ENCODE data around the gene NQO2. TPM values are rescaled to one million over a fixed set of nuclear protein-coding genes. Genes with fewer than 3 reads are reported as not detected.

Gene NQO2, protein sequence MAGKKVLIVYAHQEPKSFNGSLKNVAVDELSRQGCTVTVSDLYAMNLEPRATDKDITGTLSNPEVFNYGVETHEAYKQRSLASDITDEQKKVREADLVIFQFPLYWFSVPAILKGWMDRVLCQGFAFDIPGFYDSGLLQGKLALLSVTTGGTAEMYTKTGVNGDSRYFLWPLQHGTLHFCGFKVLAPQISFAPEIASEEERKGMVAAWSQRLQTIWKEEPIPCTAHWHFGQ
- total RNA-seq, result 16.4 TPM
- polyA plus RNA-seq, result 21.7 TPM
- long read RNA-seq, donor 1, result 0 reads
- long read RNA-seq, donor 2, result 0 reads
- long read RNA-seq, donor 3, full-length matches to known transcripts, result 15 of 15 reads
- long read RNA-seq, donor 3, partial matches to known transcripts, result 0 of 15 reads
- long read RNA-seq, donor 3, other reads (novel, unspliced or antisense), result 0 of 15 reads
- long read RNA-seq, donor 4, full-length matches to known transcripts, result 1 of 22 reads
- long read RNA-seq, donor 4, partial matches to known transcripts, result 21 of 22 reads
- long read RNA-seq, donor 4, other reads (novel, unspliced or antisense), result 0 of 22 reads
- long read RNA-seq, donor 5, full-length matches to known transcripts, result 25 of 33 reads
- long read RNA-seq, donor 5, partial matches to known transcripts, result 8 of 33 reads
- long read RNA-seq, donor 5, other reads (novel, unspliced or antisense), result 0 of 33 reads
- long read RNA-seq, donor 6, full-length matches to known transcripts, result 8 of 17 reads
- long read RNA-seq, donor 6, partial matches to known transcripts, result 9 of 17 reads
- long read RNA-seq, donor 6, other reads (novel, unspliced or antisense), result 0 of 17 reads
- long read RNA-seq, donor 7, full-length matches to known transcripts, result 7 of 7 reads
- long read RNA-seq, donor 7, partial matches to known transcripts, result 0 of 7 reads
- long read RNA-seq, donor 7, other reads (novel, unspliced or antisense), result 0 of 7 reads
- long read RNA-seq, donor 8, full-length matches to known transcripts, result 4 of 10 reads
- long read RNA-seq, donor 8, partial matches to known transcripts, result 0 of 10 reads
- long read RNA-seq, donor 8, other reads (novel, unspliced or antisense), result 6 of 10 reads
- long read RNA-seq, donor 9, full-length matches to known transcripts, result 10 of 10 reads
- long read RNA-seq, donor 9, partial matches to known transcripts, result 0 of 10 reads
- long read RNA-seq, donor 9, other reads (novel, unspliced or antisense), result 0 of 10 reads
- long read RNA-seq, donor 10, full-length matches to known transcripts, result 2 of 2 reads
- long read RNA-seq, donor 10, partial matches to known transcripts, result 0 of 2 reads
- long read RNA-seq, donor 10, other reads (novel, unspliced or antisense), result 0 of 2 reads

DNA sequence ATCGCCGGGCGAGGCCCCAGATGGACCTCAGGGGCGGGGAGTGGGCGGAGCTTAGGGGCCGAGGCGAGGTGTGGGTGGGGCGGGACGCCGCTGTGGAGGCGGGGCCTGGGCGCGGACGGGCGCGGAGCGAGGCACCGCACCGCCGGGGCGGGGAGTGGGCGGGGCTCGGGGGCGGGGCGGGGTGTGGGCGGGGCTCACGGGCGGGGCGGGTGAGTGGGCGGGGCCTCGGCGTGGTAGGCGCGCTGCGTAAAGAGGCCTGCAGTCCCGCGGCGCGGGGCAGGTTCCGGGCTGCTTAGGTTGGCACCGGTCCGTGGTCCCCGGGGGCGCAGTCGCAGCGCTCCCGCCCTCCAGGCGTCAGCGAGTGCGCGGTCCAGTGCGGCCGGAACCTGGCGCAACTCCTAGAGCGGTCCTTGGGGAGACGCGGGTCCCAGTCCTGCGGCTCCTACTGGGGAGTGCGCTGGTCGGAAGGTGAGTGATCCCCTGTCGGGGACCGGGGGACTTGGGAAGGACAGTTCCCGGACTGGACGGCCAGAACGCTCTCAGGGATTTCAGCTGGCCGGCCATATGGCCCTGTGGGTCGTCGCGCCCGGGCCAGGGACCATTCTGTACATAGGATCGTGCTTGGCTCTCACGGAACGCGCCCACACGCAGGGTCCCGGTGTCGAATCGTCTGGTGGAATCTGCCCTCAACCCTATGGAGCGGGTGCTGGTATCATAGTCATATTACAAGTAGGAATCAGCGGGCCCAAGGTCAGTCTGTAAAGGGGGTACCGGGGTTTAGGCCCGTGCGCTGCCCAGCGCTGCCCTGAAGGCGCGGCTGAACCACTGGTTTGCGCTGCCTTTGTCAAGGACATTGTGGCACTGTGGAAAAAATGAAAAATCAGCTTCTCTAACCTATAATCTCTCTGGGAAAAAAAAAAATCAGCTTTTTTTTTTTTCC lies at the start of gene NQO2:
NQO2 (plus strand) TSS at position 277 of the 940 bp plus-strand sequence. CDS start 6,659 bp downstream, outside the sequence.
- WGBS, result 4% methylated on average over 83 of the region's 87 CpGs
- DNase-seq (ENCODE audit: low read depth in 6 of 9, low spot score in 9 of 9), result peak in 8 of 9 donors; percentile 41 to 84 (median 72)
- Histone ChIP-seq H3K9me3 (ENCODE audit: control insufficient read depth in 2 of 2, insufficient read depth in 1 of 2, low read length in 1 of 2) (no peaks in the 10 kb centered on the region), H3K4me3 (ENCODE audit: low read length in 2 of 2) (peak within 1 kb of the TSS; percentile 72 to 92), H3K27me3 (ENCODE audit: control insufficient read depth in 2 of 2, insufficient read depth in 1 of 2, low read length in 1 of 2) (peaks cover 0 to 8% of the 10 kb centered on the region in 2 donors), H3K27ac (ENCODE audit: low read depth in 1 of 2, low read length in 1 of 2) (peak within 1 kb of the TSS; percentile 44 to 74), H3K36me3 (ENCODE audit: control insufficient read depth in 2 of 2, insufficient read depth in 2 of 2, low read length in 1 of 2) (no peaks in the 10 kb centered on the region), H3K4me1 (ENCODE audit: control insufficient read depth in 2 of 2, insufficient read depth in 2 of 2, low read length in 2 of 2) (peaks cover 7 to 17% of the 10 kb centered on the region in 2 donors)

DNA sequence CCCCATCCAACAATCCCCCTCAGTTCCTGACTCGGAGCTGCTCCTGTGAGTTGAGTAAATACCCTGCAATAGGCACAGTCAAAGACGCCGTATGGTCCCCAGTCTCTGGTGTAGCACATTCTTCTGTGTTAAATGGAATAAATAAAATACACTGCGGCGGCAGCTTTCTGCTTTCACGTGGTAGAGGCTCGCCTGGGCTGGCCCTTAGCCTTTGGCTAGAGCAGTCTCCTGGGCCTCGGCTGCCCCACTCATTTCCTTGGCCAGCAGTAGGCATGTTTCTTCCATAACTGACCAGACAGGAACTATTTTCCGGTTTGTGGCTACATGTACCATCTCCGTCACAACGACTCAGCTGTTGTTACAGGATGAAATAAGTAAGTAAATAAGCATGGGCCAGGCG lies 49.0 kb upstream of the NQO2 start:
- Histone ChIP-seq H3K36me3 (ENCODE audit: control insufficient read depth in 2 of 2, insufficient read depth in 2 of 2, low read length in 1 of 2) (no peaks in the 10 kb centered on the region), H3K27me3 (ENCODE audit: control insufficient read depth in 2 of 2, insufficient read depth in 1 of 2, low read length in 1 of 2) (no peaks in the 10 kb centered on the region), H3K4me1 (ENCODE audit: control insufficient read depth in 2 of 2, insufficient read depth in 2 of 2, low read length in 2 of 2) (peaks cover 0 to 12% of the 10 kb centered on the region in 2 donors), H3K27ac (ENCODE audit: low read depth in 1 of 2, low read length in 1 of 2) (no peak overlapping the region), H3K9me3 (ENCODE audit: control insufficient read depth in 2 of 2, insufficient read depth in 1 of 2, low read length in 1 of 2) (no peaks in the 10 kb centered on the region), H3K4me3 (ENCODE audit: low read length in 2 of 2) (no peak overlapping the region)
- no peak for DNase-seq (ENCODE audit: low read depth in 6 of 9, low spot score in 9 of 9)
- 94% methylated on average over 12 of the region's 12 CpGs for WGBS

DNA sequence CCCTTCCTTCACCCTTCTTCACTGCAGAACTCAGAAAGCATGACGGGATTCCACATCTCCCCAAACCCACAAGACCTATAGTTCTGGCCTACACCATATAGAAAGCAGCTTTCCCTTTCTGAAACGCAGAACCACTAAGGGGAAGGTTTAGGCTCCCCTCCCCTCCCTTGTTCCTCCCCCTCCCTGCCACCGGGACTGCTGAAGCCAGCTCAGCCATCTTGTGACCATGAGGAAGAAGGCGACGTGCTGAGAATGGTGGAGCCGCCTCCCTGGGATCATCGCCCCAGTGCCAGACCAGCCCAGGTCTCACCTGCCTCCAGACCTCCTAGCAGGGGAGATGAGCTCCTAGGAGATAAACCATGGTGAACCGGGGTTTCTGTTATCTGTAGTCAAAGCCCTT lies 48.0 kb upstream of the NQO2 start:
- Histone ChIP-seq H3K36me3 (ENCODE audit: control insufficient read depth in 2 of 2, insufficient read depth in 2 of 2, low read length in 1 of 2) (no peaks in the 10 kb centered on the region), H3K27me3 (ENCODE audit: control insufficient read depth in 2 of 2, insufficient read depth in 1 of 2, low read length in 1 of 2) (no peaks in the 10 kb centered on the region), H3K27ac (ENCODE audit: low read depth in 1 of 2, low read length in 1 of 2) (no peak overlapping the region), H3K4me3 (ENCODE audit: low read length in 2 of 2) (no peak overlapping the region), H3K9me3 (ENCODE audit: control insufficient read depth in 2 of 2, insufficient read depth in 1 of 2, low read length in 1 of 2) (no peaks in the 10 kb centered on the region), H3K4me1 (ENCODE audit: control insufficient read depth in 2 of 2, insufficient read depth in 2 of 2, low read length in 2 of 2) (peaks cover 0 to 12% of the 10 kb centered on the region in 2 donors)
- 76% methylated on average over 8 of the region's 8 CpGs for WGBS
- DNase-seq (ENCODE audit: low read depth in 6 of 9, low spot score in 9 of 9), result peak in 1 of 9 donors; percentile 43

DNA sequence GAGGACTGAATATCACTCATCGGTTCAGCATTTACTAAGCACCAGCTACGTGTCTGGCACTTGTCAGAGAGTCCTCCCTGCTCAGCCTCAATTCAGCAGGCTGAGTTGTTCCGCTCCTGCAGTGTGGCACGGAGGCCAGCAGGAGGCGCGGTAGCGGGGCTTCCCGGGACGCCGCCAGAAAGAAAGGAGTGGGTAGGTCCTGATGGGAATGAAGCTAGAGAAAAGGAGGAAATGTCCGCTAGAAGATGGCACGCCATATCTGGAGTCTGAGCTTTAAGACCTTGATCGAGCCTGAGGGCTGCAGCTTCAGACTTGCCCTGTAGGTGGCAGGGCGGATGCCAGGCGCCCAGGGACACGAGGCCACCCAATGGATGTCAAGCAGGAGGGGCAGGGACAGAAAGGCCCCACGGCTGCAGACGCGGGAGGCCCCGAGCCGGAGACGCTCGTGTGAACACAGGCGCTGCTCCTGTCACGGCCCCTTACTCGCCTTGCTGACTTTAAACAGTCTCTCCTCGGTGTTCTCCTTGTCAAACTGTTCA lies 47.1 kb upstream of the NQO2 start:
- no peaks in the 10 kb centered on the region for H3K9me3 ChIP-seq (ENCODE audit: control insufficient read depth in 2 of 2, insufficient read depth in 1 of 2, low read length in 1 of 2)
- peaks cover 0 to 10% of the 10 kb centered on the region in 2 donors for H3K4me1 ChIP-seq (ENCODE audit: control insufficient read depth in 2 of 2, insufficient read depth in 2 of 2, low read length in 2 of 2)
- H3K27ac ChIP-seq (ENCODE audit: low read depth in 1 of 2, low read length in 1 of 2), result no peak overlapping the region
- no peaks in the 10 kb centered on the region for H3K27me3 ChIP-seq (ENCODE audit: control insufficient read depth in 2 of 2, insufficient read depth in 1 of 2, low read length in 1 of 2)
- WGBS, result 59% methylated on average over 27 of the region's 27 CpGs
- no peak overlapping the region for H3K4me3 ChIP-seq (ENCODE audit: low read length in 2 of 2)
- DNase-seq (ENCODE audit: low read depth in 6 of 9, low spot score in 9 of 9), result peak in 3 of 9 donors; percentile 50 to 65 (median 54)
- H3K36me3 ChIP-seq (ENCODE audit: control insufficient read depth in 2 of 2, insufficient read depth in 2 of 2, low read length in 1 of 2), result no peaks in the 10 kb centered on the region

DNA sequence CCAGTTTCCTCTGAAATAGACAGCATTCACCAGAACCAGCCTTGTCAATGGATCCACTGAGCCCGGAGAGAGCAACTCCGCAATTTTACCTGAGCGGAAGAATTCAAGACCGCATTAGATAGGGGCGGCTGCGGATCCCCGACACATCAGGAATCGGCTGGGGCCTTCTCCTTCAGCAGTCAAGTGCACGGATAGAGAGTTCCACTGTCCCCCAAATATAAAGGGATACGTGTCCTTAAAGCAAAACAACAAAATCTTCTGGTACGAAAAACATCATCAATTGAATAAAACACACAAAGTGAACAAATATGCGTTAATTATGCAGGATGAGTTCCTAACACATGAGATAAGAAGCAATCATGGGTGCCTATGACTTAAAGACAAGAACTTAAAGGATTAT lies 46.6 kb upstream of the NQO2 start:
- no peaks in the 10 kb centered on the region for H3K36me3 ChIP-seq (ENCODE audit: control insufficient read depth in 2 of 2, insufficient read depth in 2 of 2, low read length in 1 of 2)
- 97% methylated on average over 12 of the region's 12 CpGs for WGBS
- peaks cover 0 to 13% of the 10 kb centered on the region in 2 donors for H3K4me1 ChIP-seq (ENCODE audit: control insufficient read depth in 2 of 2, insufficient read depth in 2 of 2, low read length in 2 of 2)
- no peak overlapping the region for H3K4me3 ChIP-seq (ENCODE audit: low read length in 2 of 2)
- no peak overlapping the region for H3K27ac ChIP-seq (ENCODE audit: low read depth in 1 of 2, low read length in 1 of 2)
- no peaks in the 10 kb centered on the region for H3K9me3 ChIP-seq (ENCODE audit: control insufficient read depth in 2 of 2, insufficient read depth in 1 of 2, low read length in 1 of 2)
- no peaks in the 10 kb centered on the region for H3K27me3 ChIP-seq (ENCODE audit: control insufficient read depth in 2 of 2, insufficient read depth in 1 of 2, low read length in 1 of 2)
- no peak for DNase-seq (ENCODE audit: low read depth in 6 of 9, low spot score in 9 of 9)

DNA sequence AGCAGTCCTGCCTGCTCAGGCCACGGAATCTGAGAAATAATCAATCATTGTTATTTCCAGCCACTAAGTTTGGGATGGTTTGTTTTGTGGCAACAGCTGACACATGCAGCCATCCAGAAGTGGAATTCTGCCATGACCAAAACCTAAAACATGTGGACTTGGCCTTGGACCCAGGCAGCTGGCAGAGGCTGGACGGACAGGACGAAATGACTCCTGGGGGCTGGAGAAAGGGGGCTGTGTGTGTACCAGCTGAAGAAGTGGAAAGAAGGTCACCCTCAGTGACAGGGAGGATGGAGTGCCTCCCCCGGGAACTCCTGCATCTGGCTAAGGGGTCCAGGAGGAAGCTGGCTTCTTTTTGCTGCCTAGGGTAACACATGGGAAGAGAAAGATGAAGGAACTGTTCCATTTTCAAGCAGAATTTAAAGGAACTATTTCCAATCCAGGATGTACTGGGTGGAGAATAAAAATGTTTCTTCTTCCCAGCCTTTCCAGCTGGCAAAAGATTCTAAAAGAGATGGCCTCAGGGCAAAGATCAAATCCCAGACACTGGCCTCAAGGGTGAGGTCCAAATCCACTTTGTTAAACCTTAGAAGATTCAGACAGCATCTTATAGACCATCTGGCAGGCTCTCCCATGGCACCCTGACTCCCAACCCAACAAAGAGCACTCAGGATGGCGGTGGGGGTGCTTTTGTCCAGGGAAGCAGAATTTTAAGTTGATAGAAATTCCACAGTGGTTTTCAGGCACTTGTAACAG lies 42.6 kb upstream of the NQO2 start:
- WGBS, result 98% methylated on average over 5 of the region's 5 CpGs
- H3K9me3 ChIP-seq (ENCODE audit: control insufficient read depth in 2 of 2, insufficient read depth in 1 of 2, low read length in 1 of 2), result no peaks in the 10 kb centered on the region
- DNase-seq (ENCODE audit: low read depth in 6 of 9, low spot score in 9 of 9), result no peak
- no peak overlapping the region for H3K27ac ChIP-seq (ENCODE audit: low read depth in 1 of 2, low read length in 1 of 2)
- no peaks in the 10 kb centered on the region for H3K36me3 ChIP-seq (ENCODE audit: control insufficient read depth in 2 of 2, insufficient read depth in 2 of 2, low read length in 1 of 2)
- no peaks in the 10 kb centered on the region for H3K27me3 ChIP-seq (ENCODE audit: control insufficient read depth in 2 of 2, insufficient read depth in 1 of 2, low read length in 1 of 2)
- peaks cover 0 to 15% of the 10 kb centered on the region in 2 donors for H3K4me1 ChIP-seq (ENCODE audit: control insufficient read depth in 2 of 2, insufficient read depth in 2 of 2, low read length in 2 of 2)
- H3K4me3 ChIP-seq (ENCODE audit: low read length in 2 of 2), result no peak overlapping the region

DNA sequence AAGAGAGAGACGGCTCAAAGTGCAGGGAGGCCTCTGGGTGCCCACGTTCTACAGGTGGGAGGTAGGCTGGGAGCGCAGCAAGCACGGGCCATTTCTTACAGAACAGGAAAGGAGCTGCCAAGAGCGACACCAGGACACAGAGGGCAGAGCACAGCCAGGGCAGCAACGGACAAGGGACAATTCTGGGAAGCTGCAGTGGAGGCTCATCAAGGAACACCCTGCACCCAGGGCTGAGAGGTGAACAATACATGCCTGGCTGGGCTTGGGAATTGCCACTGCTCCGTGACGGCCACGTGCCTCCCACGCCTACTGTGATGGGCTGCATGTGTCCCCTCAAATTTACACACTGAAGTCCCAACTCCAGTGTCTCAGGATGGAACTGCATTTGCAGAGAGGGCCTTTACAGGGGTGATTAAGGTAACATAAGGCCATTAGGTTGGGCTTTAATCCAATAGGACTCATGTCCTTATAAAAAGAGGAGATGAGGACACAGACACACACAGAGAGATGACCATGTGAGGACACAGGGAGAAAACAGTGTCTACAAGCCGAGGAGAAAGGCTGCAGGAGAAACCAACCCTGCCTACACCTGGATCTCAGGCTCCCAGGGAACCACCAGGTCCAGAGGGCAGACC lies 41.9 kb upstream of the NQO2 start:
- no peak overlapping the region for H3K27ac ChIP-seq (ENCODE audit: low read depth in 1 of 2, low read length in 1 of 2)
- no peaks in the 10 kb centered on the region for H3K27me3 ChIP-seq (ENCODE audit: control insufficient read depth in 2 of 2, insufficient read depth in 1 of 2, low read length in 1 of 2)
- H3K4me3 ChIP-seq (ENCODE audit: low read length in 2 of 2), result no peak overlapping the region
- DNase-seq (ENCODE audit: low read depth in 6 of 9, low spot score in 9 of 9), result no peak
- no peaks in the 10 kb centered on the region for H3K9me3 ChIP-seq (ENCODE audit: control insufficient read depth in 2 of 2, insufficient read depth in 1 of 2, low read length in 1 of 2)
- H3K4me1 ChIP-seq (ENCODE audit: control insufficient read depth in 2 of 2, insufficient read depth in 2 of 2, low read length in 2 of 2), result peaks cover 0 to 10% of the 10 kb centered on the region in 2 donors
- H3K36me3 ChIP-seq (ENCODE audit: control insufficient read depth in 2 of 2, insufficient read depth in 2 of 2, low read length in 1 of 2), result no peaks in the 10 kb centered on the region
- WGBS, result 92% methylated on average over 11 of the region's 11 CpGs

Measured in thymus (tissue), 14 donors.